Activated CD8-positive, alpha-beta memory T cell treated with anti-CD3 and anti-CD28 coated beads, Interleukin-2, amount 50 U/mL, for 4 hours (primary cell): Measurements from ENCODE around the gene HS6ST3.

Experiments
- DNase-seq: peaks from one replicate; pipeline ENCODE4 v3.0.0-alpha.2; 2020

The HS6ST3 gene

GRCh38 chr13:96342852-96343465 is 253.1 kb downstream of the HS6ST3 start:
- no peak for DNase-seq

- no peak for DNase-seq
These were observed 257.0 kb downstream of the HS6ST3 start for GRCh38 chr13:96346921-96347320.

GRCh38 chr13:96373597-96373996 is 283.7 kb downstream of the HS6ST3 start:
- DNase-seq: no peak

- DNase-seq: no peak
These were observed 287.9 kb downstream of the HS6ST3 start for GRCh38 chr13:96377835-96378234.

- no peak for DNase-seq
These were observed 290.1 kb downstream of the HS6ST3 start for GRCh38 chr13:96379967-96380366.

GRCh38 chr13:96381681-96382080 is 291.8 kb downstream of the HS6ST3 start:
- DNase-seq: no peak

- no peak for DNase-seq
These were observed 298.7 kb downstream of the HS6ST3 start for GRCh38 chr13:96388598-96388997.

- no peak for DNase-seq
These were observed 301.7 kb downstream of the HS6ST3 start for GRCh38 chr13:96391606-96392005.

GRCh38 chr13:96397807-96398206 is 307.9 kb downstream of the HS6ST3 start:
- DNase-seq: no peak

GRCh38 chr13:96398486-96398885 is 308.6 kb downstream of the HS6ST3 start:
- no peak for DNase-seq

GRCh38 chr13:96403241-96403640 is 313.3 kb downstream of the HS6ST3 start:
- DNase-seq: no peak

GRCh38 chr13:96403651-96404050 is 313.7 kb downstream of the HS6ST3 start:
- no peak for DNase-seq

GRCh38 chr13:96415831-96416385 is 326.0 kb downstream of the HS6ST3 start:
- no peak for DNase-seq

GRCh38 chr13:96417939-96418685 is 328.2 kb downstream of the HS6ST3 start:
- no peak for DNase-seq

- no peak for DNase-seq
These were observed 331.4 kb downstream of the HS6ST3 start for GRCh38 chr13:96421314-96421713.

GRCh38 chr13:96422002-96422401 is 332.1 kb downstream of the HS6ST3 start:
- DNase-seq: no peak

- no peak for DNase-seq
These were observed 336.3 kb downstream of the HS6ST3 start for GRCh38 chr13:96426167-96426566.

GRCh38 chr13:96428911-96429310 is 339.0 kb downstream of the HS6ST3 start:
- no peak for DNase-seq

- no peak for DNase-seq
These were observed 341.2 kb downstream of the HS6ST3 start for GRCh38 chr13:96431044-96431581.

- no peak for DNase-seq
These were observed 354.8 kb downstream of the HS6ST3 start for GRCh38 chr13:96444676-96445075.

- no peak for DNase-seq
These were observed 360.0 kb downstream of the HS6ST3 start for GRCh38 chr13:96449920-96450319.

GRCh38 chr13:96450326-96451020 is 360.6 kb downstream of the HS6ST3 start:
- DNase-seq: no peak

- no peak for DNase-seq
These were observed 364.6 kb downstream of the HS6ST3 start for GRCh38 chr13:96454466-96454865.
